SK-N-DZ (cell line): ENCODE data around the gene RAB11FIP2.

Experiments used
- DNase-seq: peaks from one replicate; pipeline ENCODE4 v3.0.0-alpha.2; 2015; ENCODE audit warnings: low spot score

The RAB11FIP2 gene

GRCh38 chr10:118035354-118036005 is 11.3 kb downstream of the RAB11FIP2 start:
- DNase-seq = no peak

GRCh38 chr10:118034791-118035261 is 11.9 kb downstream of the RAB11FIP2 start:
- no peak for DNase-seq

GRCh38 chr10:118033905-118034304 is 12.8 kb downstream of the RAB11FIP2 start:
- DNase-seq = peak; percentile 76

- DNase-seq = no peak
Observed at GRCh38 chr10:118032564-118032963, 14.2 kb downstream of the RAB11FIP2 start.

GRCh38 chr10:118031351-118032075 is 15.2 kb downstream of the RAB11FIP2 start:
- DNase-seq = no peak

GRCh38 chr10:118028619-118029018 is 18.1 kb downstream of the RAB11FIP2 start:
- no peak for DNase-seq

GRCh38 chr10:118027397-118027796 is 19.3 kb downstream of the RAB11FIP2 start:
- DNase-seq = no peak

GRCh38 chr10:118026936-118027335 is 19.8 kb downstream of the RAB11FIP2 start:
- no peak for DNase-seq

GRCh38 chr10:118020365-118020764 is 26.4 kb downstream of the RAB11FIP2 start:
- DNase-seq = no peak

- no peak for DNase-seq
Observed at GRCh38 chr10:118017850-118018249, 28.9 kb downstream of the RAB11FIP2 start.

- no peak for DNase-seq
Observed at GRCh38 chr10:118017071-118017740, 29.5 kb downstream of the RAB11FIP2 start.

GRCh38 chr10:118012952-118013525 is 33.7 kb downstream of the RAB11FIP2 start:
- DNase-seq = no peak

GRCh38 chr10:118007773-118008172 is 39.0 kb downstream of the RAB11FIP2 start:
- DNase-seq = no peak

- DNase-seq = no peak
Observed at GRCh38 chr10:118003126-118003525, 43.6 kb downstream of the RAB11FIP2 start.

- DNase-seq = no peak
Observed at GRCh38 chr10:118002581-118002980, 44.2 kb downstream of the RAB11FIP2 start.

- DNase-seq = no peak
Observed at GRCh38 chr10:117997673-117998072, 49.1 kb downstream of the RAB11FIP2 start.

- DNase-seq = no peak
Observed at GRCh38 chr10:117996709-117997108, 50.0 kb downstream of the RAB11FIP2 start.

GRCh38 chr10:117994771-117995170 is 52.0 kb downstream of the RAB11FIP2 start:
- no peak for DNase-seq

- no peak for DNase-seq
Observed at GRCh38 chr10:117993166-117993565, 53.6 kb downstream of the RAB11FIP2 start.

- no peak for DNase-seq
Observed at GRCh38 chr10:117991701-117992100, 55.0 kb downstream of the RAB11FIP2 start.

- DNase-seq = peak; percentile 49
Observed at GRCh38 chr10:117989962-117990361, 56.8 kb downstream of the RAB11FIP2 start.

GRCh38 chr10:117988814-117989213 is 57.9 kb downstream of the RAB11FIP2 start:
- no peak for DNase-seq
